Endothelial cell of umbilical vein (primary cell): ENCODE measurements around the gene RAB10. TPM values are rescaled to one million over a fixed set of nuclear protein-coding genes. Genes with fewer than 3 reads are reported as not detected.

ENCODE experiments used
- BruUV-seq: library from RNA; stranded (reverse); fragments of 400-500 nt; replicated peaks from 2 replicates; lab custom pipeline; 2021; lab: Mats Ljungman, UMichigan
- CTCF ChIA-PET: fragments of 300-600, 350-600 bp; sonication (Branson Sonifier 250); formaldehyde crosslinking; loops from one replicate; lab custom pipeline; 2021; ENCODE audit warnings: antibody characterized with exemption, inconsistent platforms; lab: Charles Lee
- POLR2A ChIA-PET: fragments of 300-600, 350-600 bp; sonication (Branson Sonifier 250); formaldehyde crosslinking; loops from one replicate; lab custom pipeline; 2021; ENCODE audit warnings: antibody characterized with exemption, inconsistent platforms; lab: Charles Lee
- DNase-seq: peaks from one replicate; pipeline ENCODE4 v3.0.0-alpha.2; 2011; ENCODE audit warnings: low read depth, low spot score
- FAIRE-seq: peaks from 2 replicates; lab custom pipeline; 2011; peaks lifted over from hg19 to GRCh38; lab: Jason Lieb, UNC
- H2AFZ ChIP-seq: 2 replicates; pipeline ENCODE4 v1.6.0; 2012; ENCODE audit warnings: low read depth, low read length, control low read depth, inconsistent platforms
- H3K27ac ChIP-seq: 2 replicates; pipeline ENCODE4 v1.5.1; 2011; ENCODE audit warnings: low read depth, mild to moderate bottlenecking, control low read depth, low read length, moderate library complexity; ENCODE audit not compliant: insufficient read depth
- H3K27me3 ChIP-seq, 2 experiments: 2 replicates each; pipeline versions ENCODE4 v1.6.0 to v1.6.1; 2011; ENCODE audit warnings: low read length in 2 of 2, mixed read lengths in 1 of 2; ENCODE audit not compliant: control insufficient read depth in 2 of 2, insufficient read depth in 2 of 2
- H3K36me3 ChIP-seq, 2 experiments: 2 replicates in 1 of 2; 3 replicates in 1 of 2; pipeline ENCODE4 v1.5.1; 2011; ENCODE audit warnings: low read length in 2 of 2, mild to moderate bottlenecking in 1 of 2, moderate library complexity in 1 of 2; ENCODE audit not compliant: control insufficient read depth in 2 of 2, insufficient read depth in 2 of 2; ENCODE audit errors: extremely low read depth in 1 of 2
- H3K4me1 ChIP-seq: 3 replicates; pipeline ENCODE4 v1.5.1; 2011; ENCODE audit warnings: mild to moderate bottlenecking, low read length; ENCODE audit not compliant: control insufficient read depth, insufficient read depth; ENCODE audit errors: extremely low read depth
- H3K4me2 ChIP-seq: 2 replicates; pipeline ENCODE4 v1.6.1; 2011; ENCODE audit warnings: low read length, control low read depth, mixed read lengths; ENCODE audit not compliant: insufficient read depth
- H3K4me3 ChIP-seq, 3 experiments: fragments of 200-600 bp in 1 of 3; sonication (generic), shearing (Covaris generic) in 1 of 3; replicated peaks in 1 of 3; 2 replicates each; pipeline ENCODE4 v1.5.1; 2011 to 2016; ENCODE audit warnings: control low read depth in 3 of 3, low read length in 3 of 3, mild to moderate bottlenecking in 2 of 3, inconsistent platforms in 1 of 3, low read depth in 1 of 3, moderate library complexity in 1 of 3; ENCODE audit not compliant: insufficient read depth in 1 of 3
- H3K79me2 ChIP-seq: 2 replicates; pipeline ENCODE4 v1.6.0; 2012; ENCODE audit warnings: low read length, inconsistent platforms; ENCODE audit not compliant: control insufficient read depth, insufficient read depth
- H3K9ac ChIP-seq: replicated peaks from 2 replicates; pipeline ENCODE3; 2011; ENCODE audit warnings: low read length, control low read depth; ENCODE audit not compliant: insufficient read depth; ENCODE audit errors: extremely low read depth
- H3K9me1 ChIP-seq: replicated peaks from 3 replicates; pipeline ENCODE4 v1.6.0; 2011; ENCODE audit warnings: mild to moderate bottlenecking, low read length; ENCODE audit not compliant: control insufficient read depth, insufficient read depth; ENCODE audit errors: extremely low read depth
- H3K9me3 ChIP-seq: replicated peaks from 2 replicates; pipeline ENCODE4 v1.5.1; 2012; ENCODE audit warnings: low read length, inconsistent platforms; ENCODE audit not compliant: control insufficient read depth, insufficient read depth
- H4K20me1 ChIP-seq: replicated peaks from 2 replicates; pipeline ENCODE3; 2011; ENCODE audit warnings: mild to moderate bottlenecking, low read length; ENCODE audit not compliant: control insufficient read depth, insufficient read depth; ENCODE audit errors: extremely low read depth
- CTCF ChIP-seq, 2 donors: IDR thresholded peaks; 1 replicate in 1 of 2; 2 replicates in 1 of 2; pipeline ENCODE4 v1.5.1; 2011; ENCODE audit warnings: low read length in 2 of 2, mild to moderate bottlenecking in 2 of 2, moderate library complexity in 2 of 2, control low read depth in 1 of 2, inconsistent platforms in 1 of 2, low read depth in 1 of 2; ENCODE audit not compliant: insufficient read depth in 1 of 2; ENCODE audit errors: extremely low read depth in 1 of 2
- EZH2 ChIP-seq: IDR thresholded peaks from 2 replicates; pipeline ENCODE4 v1.6.1; 2012; ENCODE audit warnings: borderline replicate concordance, low read depth, mild to moderate bottlenecking, moderate library complexity, low read length, inconsistent platforms; ENCODE audit not compliant: severe bottlenecking
- FOS ChIP-seq: IDR thresholded peaks from 2 replicates; pipeline ENCODE4 v1.6.1; 2011; ENCODE audit warnings: mild to moderate bottlenecking, low read length, moderate library complexity, borderline replicate concordance; ENCODE audit not compliant: insufficient read depth
- GATA2 ChIP-seq: IDR thresholded peaks from 2 replicates; pipeline ENCODE4 v1.7.0; 2011; ENCODE audit warnings: low read depth, mild to moderate bottlenecking, moderate library complexity, mixed read lengths, low read length; ENCODE audit not compliant: insufficient read length, insufficient read depth
- JUN ChIP-seq: IDR thresholded peaks from 2 replicates; pipeline ENCODE4 v1.6.1; 2011; ENCODE audit warnings: borderline replicate concordance, low read depth; ENCODE audit not compliant: insufficient read length, insufficient read depth
- MAX ChIP-seq: IDR thresholded peaks from 2 replicates; pipeline ENCODE4 v1.6.1; 2011; ENCODE audit not compliant: insufficient read depth, insufficient read length
- MYC ChIP-seq: IDR thresholded peaks from one replicate; pipeline ENCODE4 v1.6.1; 2011; ENCODE audit warnings: mild to moderate bottlenecking, low read depth, low read length
- POLR2A ChIP-seq: IDR thresholded peaks from 2 replicates; pipeline ENCODE4 v1.6.1; 2012; ENCODE audit warnings: low read depth, mild to moderate bottlenecking, control low read depth, low read length
- POLR2AphosphoS5 ChIP-seq: IDR thresholded peaks from 2 replicates; pipeline ENCODE4 v1.6.1; 2012; ENCODE audit warnings: low read depth, mild to moderate bottlenecking, control low read depth, low read length, moderate library complexity; ENCODE audit not compliant: insufficient read depth
- dilution Hi-C: fragments of 300-500 bp; cut with MboI; formaldehyde crosslinking; loops from one replicate; pipeline ENCODE4 v1.15.0; 2019; ENCODE audit warnings: low sequenced_read_pairs; ENCODE audit not compliant: extremely low pct_ligation_motif_present
- intact Hi-C: fragments of 100-400 bp; cut with micrococcal nuclease; formaldehyde crosslinking; loops from one replicate; pipeline ENCODE4 v1.10.0; 2022
- polyA plus RNA-seq, 4 experiments: library from polyadenylated mRNA; depleted of rRNA in 3 of 4; stranded (reverse) in 3 of 4; unstranded in 1 of 4; fragments of >200 nt; gene quantifications; 2 replicates each; pipeline versions ENCODE4 v1.2.1 to v1.2.3, GENCODE V29; 2011 to 2012; ENCODE audit warnings: missing spikeins in 1 of 4
- total RNA-seq: library from RNA; stranded (reverse); gene quantifications from 2 replicates; pipeline ENCODE4 v1.2.3, GENCODE V29; 2021

RAB10 gene
- total and polyA plus RNA-seq, 2 donors (not counting 3 experiments of a cell fraction or from before 2014, with no cell fraction given): 45.1 to 104 TPM

- H3K4me1 ChIP-seq: peaks cover 7% of the 10 kb centered on the region
- BruUV-seq: no TSS peak
- intact Hi-C loops (no loop called here), dilution Hi-C loops (no loop called here)
- TF ChIP-seq JUN: no peak
- TF ChIP-seq FOS: no peak
- no peak for TF ChIP-seq MAX
- TF ChIP-seq MYC: no peak
- TF ChIP-seq CTCF (IDR thresholded peaks at IDR 0.05; ENCODE audit: extremely low read depth in 1 of 2, insufficient read depth in 1 of 2, low read depth in 1 of 2, low read length in 2 of 2): no peak
- TF ChIP-seq EZH2: no peak
- TF ChIP-seq POLR2A: no peak
- TF ChIP-seq GATA2: no peak
- TF ChIP-seq POLR2AphosphoS5: no peak
- ChIA-PET CTCF (interaction anchor here (0.5 to 1.0 kb wide), 3 partner anchors 9 to 233 kb away, joined by 3 to 5 read pairs (median 4); no protein-coding TSS in a partner anchor), POLR2A (interaction anchor here (0.6 kb wide), 1 partner anchor 12 kb away, joined by 3 read pairs; no protein-coding TSS in a partner anchor)
- peak overlapping the region; percentile 19 for H2AFZ ChIP-seq
- no peaks in the 10 kb centered on the region for H3K9me3 ChIP-seq
- no peaks in the 10 kb centered on the region for H3K79me2 ChIP-seq
- peak; percentile 31 for FAIRE-seq
- H3K4me2 ChIP-seq: peak overlapping the region; percentile 67
- no peak overlapping the region for H3K9ac ChIP-seq
- H4K20me1 ChIP-seq: no peaks in the 10 kb centered on the region
- DNase-seq: peak; percentile 22
- H3K4me3 ChIP-seq: peak overlapping the region; percentile 16 to 35 (median 26)
- H3K27ac ChIP-seq: no peak overlapping the region
- peaks cover 8 to 9% of the 10 kb centered on the region in 2 experiments for H3K27me3 ChIP-seq
- no peaks in the 10 kb centered on the region for H3K36me3 ChIP-seq
- H3K9me1 ChIP-seq: no peaks in the 10 kb centered on the region
These were observed 145.0 kb downstream of the RAB10 start for GRCh38 chr2:26178746-26179436.
